SIG-M5 treated with dmso at 0.1 percent for 504 hours (cell line): ENCODE measurements around the gene RUNX2.

Experiments
- DNase-seq: peaks from one replicate; lab custom pipeline; 2025; ENCODE audit not compliant: unreplicated experiment; lab: John Stamatoyannopoulos, UW

Gene RUNX2

DNA sequence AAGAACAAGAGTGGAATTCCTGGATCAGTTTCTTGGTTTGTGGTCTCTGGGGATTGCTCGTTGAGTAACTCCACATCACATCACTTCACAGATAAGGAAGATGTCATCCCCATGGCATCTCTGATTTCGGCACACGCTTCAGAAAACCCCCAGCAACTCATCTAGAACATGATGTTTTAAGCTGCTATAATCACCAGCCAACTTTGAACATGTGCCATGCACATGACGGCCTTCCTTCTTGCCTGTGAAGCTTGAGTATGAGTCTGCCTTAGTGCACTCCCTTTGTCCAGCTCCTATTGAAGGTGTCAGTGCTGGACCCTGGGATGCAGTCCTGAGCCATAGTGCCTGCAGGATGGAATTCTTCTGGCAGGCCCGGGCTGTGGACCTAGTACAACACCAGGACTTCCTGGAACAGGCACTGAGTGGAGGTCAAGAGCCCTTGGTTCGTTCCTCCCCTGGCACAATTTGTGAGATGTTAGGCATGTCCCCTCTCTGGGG lies 281.1 kb downstream of the RUNX2 start:
- DNase-seq: no peak

- DNase-seq: no peak
Observed at GRCh38 chr6:45610374-45610773, 282.2 kb downstream of the RUNX2 start.

DNA sequence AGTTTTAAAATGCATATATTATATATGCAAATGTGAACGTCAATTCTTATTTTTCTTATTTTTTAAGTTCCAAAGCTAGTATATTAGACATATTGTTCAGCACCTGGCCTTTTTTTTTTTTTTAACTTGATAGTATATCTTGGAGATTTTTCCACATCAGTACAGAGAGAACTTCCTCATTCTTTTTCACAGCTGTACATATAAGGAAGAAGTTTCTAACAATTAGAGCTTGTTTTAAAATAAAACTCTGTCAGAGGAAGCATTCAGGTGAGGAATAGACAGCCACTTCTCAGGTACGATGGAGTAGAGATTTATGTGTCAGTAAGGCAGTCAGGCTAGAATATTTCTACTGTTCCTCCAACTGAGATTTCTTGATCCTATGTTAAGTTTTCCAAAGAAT lies 282.7 kb downstream of the RUNX2 start:
- no peak for DNase-seq

DNA sequence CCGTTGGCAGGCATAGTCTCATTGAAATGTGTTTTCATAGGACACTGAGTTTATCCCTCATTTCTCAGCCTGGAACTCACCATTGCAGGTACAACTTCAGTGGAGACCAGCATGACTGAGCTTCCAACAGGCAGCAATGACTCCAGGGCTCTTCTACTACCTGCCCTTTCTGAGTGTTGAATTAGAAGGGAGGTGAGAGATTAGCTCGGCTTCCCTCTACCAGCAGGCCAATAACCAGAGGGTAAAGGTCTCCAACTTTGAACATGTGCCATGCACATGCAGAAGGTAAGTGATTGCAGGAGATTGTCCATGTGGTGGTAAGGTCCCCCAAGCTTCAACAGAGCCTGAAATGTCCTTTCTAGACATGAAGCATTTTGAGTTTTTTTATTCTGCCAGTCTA lies 283.4 kb downstream of the RUNX2 start:
- DNase-seq: no peak

DNA sequence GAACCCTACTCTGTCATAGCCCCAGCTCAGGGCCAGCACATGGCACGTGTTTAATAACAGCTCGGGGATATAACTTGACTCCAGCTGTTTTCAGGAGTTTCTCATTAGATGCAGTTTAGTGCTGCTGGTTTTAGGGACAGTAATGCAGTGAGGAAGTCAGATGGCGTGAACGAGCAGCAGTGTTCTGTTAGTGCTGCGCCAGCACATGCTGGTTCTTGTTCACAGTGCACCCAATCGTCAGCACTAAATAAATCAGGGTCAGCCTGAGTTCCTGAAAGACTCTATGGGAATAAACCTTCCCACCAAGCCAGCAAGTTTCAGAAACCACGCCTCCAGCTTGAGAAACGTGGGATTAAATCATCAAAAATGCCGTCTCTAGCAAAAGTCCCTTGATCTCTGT lies 285.5 kb downstream of the RUNX2 start:
- no peak for DNase-seq

DNA sequence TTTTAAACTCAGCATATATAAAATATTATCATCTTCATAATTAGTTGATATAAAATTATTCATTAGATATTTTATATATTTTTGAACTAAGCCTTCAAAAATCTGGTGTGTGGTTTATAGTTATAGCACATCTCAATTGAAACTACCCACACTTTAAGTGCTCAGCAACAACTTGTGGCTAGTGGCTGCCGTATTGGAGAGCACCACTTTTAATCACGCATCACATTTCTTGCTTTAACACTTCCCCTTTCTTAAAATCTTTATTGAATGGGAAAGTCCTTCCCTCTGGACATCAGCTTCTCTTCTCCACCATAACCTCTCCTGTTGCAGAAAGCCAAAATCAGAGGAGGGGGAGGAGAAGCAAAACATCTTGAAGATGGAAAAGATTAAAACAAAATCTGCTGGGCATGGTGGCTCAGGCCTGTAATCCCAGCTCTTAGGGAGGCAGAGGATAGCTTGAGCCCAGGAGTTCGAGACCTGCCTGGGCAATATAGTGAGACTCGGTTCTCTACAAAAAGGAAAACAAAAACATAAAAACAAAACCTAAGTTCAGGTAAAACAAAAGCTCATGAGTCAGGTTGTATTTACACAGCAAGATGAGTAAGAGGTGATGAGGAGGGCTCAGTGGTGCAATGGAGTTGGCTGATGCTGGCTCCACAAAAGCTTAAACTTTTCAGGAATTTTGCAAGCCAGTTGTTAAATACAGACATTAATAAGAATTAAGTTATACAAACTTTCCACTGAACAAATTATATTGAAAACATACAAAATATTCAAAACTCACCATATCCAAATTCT lies 286.6 kb downstream of the RUNX2 start:
- DNase-seq: no peak

GRCh38 chr6:45616209-45616608 lies 288.1 kb downstream of the RUNX2 start:
- no peak for DNase-seq

DNA sequence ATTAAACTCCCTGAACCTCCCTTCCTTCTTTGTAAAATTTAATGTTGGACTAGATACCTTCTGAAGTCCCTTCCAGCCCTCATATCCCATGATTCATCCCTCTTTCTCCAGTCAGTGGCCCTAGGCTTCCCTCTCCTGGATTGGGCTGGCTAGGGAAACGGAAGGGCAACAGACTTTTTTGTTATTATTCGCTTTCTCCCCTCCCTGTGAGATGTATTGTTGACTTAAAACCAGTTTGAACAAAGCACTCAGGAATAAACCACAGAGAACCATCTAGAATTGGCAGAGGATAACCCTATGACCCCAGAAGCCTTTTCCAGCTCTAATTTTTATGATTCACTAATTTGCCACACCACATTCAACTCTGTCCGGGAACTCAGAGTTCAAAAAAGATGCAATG lies 289.3 kb downstream of the RUNX2 start:
- no peak for DNase-seq

DNA sequence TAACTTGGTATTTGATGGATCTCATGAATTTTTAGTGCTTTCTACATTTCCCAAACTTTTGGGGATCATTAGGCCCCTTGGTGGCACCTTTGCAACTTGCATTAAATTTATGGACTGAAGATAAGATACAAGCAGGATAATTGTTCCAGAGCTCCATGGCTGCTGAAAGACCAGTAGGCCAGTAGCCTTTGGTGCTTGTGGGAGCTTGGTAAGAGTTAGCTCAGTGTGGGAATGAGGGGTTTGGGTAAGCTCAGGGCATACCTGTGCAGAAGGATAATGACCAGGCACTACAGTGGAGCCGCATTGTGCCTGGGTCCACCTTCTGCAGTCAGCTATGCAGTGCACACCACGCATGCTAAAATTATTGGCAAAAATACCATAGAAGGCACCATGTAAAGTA lies 290.1 kb downstream of the RUNX2 start:
- no peak for DNase-seq

- DNase-seq: no peak
Observed at GRCh38 chr6:45619211-45619760, 291.2 kb downstream of the RUNX2 start.

DNA sequence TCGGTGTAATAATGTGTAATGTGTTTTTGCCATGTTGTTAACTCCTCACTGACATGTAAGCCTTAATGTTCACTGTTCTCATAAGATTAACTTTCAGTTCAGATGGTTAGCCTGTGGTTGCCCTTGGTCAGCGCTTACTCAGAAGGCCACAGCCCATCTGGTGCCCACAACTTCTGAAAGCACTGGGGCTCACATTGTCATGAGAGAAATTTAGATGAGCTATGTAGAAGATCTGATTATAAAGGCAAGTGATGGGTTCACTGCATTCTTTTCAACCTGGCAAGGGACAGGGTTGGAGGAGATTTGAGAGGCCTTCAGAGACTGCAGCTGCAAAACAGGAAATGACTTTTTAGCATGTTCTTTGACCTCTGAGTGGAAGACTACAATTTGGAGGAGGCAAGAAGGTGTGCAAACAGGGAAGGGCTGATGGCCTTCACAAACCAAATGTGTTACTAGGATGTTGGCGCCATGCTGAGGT lies 291.9 kb downstream of the RUNX2 start:
- no peak for DNase-seq

DNA sequence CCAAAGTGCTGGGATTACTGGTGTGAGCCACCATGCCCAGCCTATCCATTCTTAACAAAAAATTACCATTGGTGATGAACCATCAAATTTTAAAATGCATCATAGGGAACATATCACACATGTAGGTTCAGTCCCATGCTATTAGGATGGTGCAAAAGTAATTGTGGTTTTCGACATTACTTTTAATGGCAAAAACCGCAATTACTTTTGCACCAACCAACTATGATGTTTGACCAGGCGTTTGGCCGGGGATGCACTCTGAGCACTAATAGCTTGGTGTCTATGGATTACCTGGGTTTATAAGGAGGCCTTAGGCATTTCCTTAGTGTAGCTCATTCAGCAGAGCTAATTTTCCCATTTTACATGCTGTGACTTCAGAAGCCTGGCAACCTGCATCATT lies 296.1 kb downstream of the RUNX2 start:
- no peak for DNase-seq

DNA sequence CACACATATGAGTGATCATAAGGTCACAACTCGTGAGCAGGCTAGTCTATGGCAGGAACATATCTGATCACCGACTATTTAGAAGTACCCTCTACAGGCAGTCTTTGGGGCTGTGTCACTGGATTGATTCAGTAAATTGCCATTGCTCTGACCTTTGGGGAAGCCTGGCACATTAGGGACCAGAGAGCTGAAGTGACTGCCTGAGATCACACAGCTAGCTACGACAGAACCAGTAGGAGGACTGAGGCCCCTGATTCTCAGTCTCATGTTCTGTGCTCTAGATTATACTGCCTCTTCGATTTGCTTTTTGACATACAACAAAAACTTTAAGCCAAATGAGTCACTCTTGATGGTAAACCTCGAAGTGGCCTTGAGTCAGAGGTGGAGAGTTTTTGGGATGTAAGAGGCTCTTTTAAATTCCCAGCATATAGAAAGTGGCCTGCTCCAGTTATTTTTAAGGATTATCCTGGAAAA lies 297.1 kb downstream of the RUNX2 start:
- DNase-seq: no peak

GRCh38 chr6:45626087-45626891 lies 298.2 kb downstream of the RUNX2 start:
- no peak for DNase-seq

GRCh38 chr6:45630314-45630713 lies 302.2 kb downstream of the RUNX2 start:
- no peak for DNase-seq

DNA sequence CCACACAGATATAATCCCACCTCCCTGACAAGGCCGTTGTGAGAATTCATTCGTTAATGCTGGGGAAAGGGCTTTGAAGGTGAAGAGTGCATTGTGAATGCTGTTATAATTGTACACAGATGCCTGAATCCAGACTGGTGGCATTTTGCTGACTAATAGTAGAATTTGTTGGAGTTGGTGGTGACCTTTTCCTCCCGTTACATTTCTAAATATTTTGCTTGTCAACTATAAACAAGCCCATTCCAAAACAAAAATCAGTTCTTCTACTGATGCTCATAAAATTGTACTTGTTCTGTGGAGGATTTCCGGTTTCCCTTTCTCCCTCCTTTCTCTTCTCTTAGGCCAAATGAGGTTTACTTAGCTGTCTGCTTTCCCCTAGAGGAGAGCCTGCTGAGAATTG lies 302.7 kb downstream of the RUNX2 start:
- no peak for DNase-seq

DNA sequence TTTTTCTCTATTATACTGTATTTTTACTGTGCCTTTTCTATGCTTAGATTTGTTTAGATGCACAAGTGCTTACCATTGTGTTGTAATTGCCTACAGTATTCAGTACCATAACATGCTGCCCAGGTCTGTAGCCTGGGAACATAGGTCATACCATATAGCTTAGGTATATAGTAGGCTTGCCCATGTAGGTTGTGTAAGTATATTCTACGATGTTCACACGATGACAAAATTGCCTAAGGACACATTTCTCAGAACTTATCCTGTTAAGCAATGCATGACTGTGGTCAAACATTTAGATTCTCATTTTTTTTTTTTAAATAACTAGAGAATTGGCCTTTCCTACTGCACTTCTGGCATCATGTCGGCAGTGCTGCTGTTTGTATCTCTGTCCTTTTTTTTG lies 303.3 kb downstream of the RUNX2 start:
- no peak for DNase-seq

GRCh38 chr6:45633272-45633908 lies 305.3 kb downstream of the RUNX2 start:
- DNase-seq: no peak

- DNase-seq: no peak
Observed at GRCh38 chr6:45634231-45634630, 306.1 kb downstream of the RUNX2 start.

DNA sequence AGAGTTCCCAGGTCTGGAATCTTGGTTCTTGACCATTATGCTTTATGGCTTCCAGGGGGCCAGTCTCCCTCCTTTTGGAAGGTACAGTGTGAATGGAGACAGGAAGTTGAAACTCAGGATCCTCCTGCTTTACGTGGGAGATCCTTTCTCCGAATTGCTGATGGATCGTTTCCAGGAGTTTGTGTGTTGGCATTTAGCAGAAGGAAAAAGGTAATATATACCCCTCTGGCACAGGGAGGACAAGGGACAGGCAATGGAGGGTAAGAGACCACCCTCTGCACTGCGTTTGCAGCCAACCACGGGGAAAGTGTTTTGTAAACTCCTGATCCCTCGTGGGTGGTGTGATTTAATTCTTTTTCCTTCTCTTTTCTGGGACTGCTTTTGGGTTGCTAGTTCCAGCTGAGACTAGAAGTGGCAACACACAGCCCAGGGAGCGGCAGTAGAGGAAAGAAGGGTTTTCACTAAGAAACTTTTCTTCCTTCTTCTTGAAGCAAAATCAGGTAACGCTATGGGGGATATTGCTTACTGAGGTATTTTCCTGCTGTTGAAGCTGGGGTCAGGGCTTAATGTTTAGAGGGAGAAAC lies 307.2 kb downstream of the RUNX2 start:
- DNase-seq: no peak

- DNase-seq: no peak
Observed at GRCh38 chr6:45637056-45637455, 308.9 kb downstream of the RUNX2 start.
